Vagina (tissue), 2 donors: Measurements from ENCODE around the gene ZIC5. TPM values are rescaled to one million over a fixed set of nuclear protein-coding genes. Genes with fewer than 3 reads are reported as not detected.
A peak's percentile ranks its signal among the peaks of the same experiment; 100 is the strongest.

Source experiments
- DNase-seq, 2 donors: peaks; one replicate each; pipeline ENCODE4 v3.0.0-alpha.2; 2017; ENCODE audit errors: extremely low spot score in 2 of 2
- H3K27ac ChIP-seq: fragments of 200-600 bp; sonication (generic); one replicate; pipeline ENCODE4 v1.5.1; 2019
- H3K27me3 ChIP-seq: fragments of 200-600 bp; sonication (generic); one replicate; pipeline ENCODE4 v1.5.1; 2019
- H3K36me3 ChIP-seq, 2 donors: fragments of 200-600 bp; sonication (generic); one replicate each; pipeline ENCODE4 v1.5.1; 2017 to 2019
- H3K4me1 ChIP-seq: fragments of 200-600 bp; sonication (generic); one replicate; pipeline ENCODE4 v1.5.1; 2019
- H3K4me3 ChIP-seq, 2 donors: fragments of 200-600 bp; sonication (generic); 1 replicate in 1 of 2; 2 replicates in 1 of 2; pipeline ENCODE4 v1.5.1; 2016 to 2019
- H3K9me3 ChIP-seq: fragments of 200-600 bp; sonication (generic); one replicate; pipeline ENCODE4 v1.5.1; 2019
- POLR2A ChIP-seq, 2 donors: fragments of 450-650 bp; IDR thresholded peaks; one replicate each; pipeline ENCODE4 v1.6.1; 2017; ENCODE audit warnings: antibody characterized with exemption in 2 of 2, mild to moderate bottlenecking in 2 of 2, moderate library complexity in 2 of 2
- POLR2AphosphoS5 ChIP-seq, 2 donors: sonication (generic); formaldehyde crosslinking; IDR thresholded peaks; one replicate each; pipeline ENCODE4 v1.9.0; 2017; ENCODE audit warnings: antibody characterized with exemption in 2 of 2, mild to moderate bottlenecking in 2 of 2, low read depth in 1 of 2; ENCODE audit not compliant: insufficient read depth in 1 of 2
- intact Hi-C: fragments of 100-400 bp; cut with DNase I; formaldehyde crosslinking; loops from one replicate; pipeline ENCODE4 v1.15.1; 2023
- total RNA-seq: library from RNA; depleted of rRNA; stranded (reverse); fragments of >200 nt; gene quantifications from one replicate; pipeline ENCODE4 v1.2.3, GENCODE V29; 2016
- TF ChIP-seq, protein P1 (sequence below), 3 experiments: fragments of 450-650 bp in 2 of 3; fragments of 200-600 bp in 1 of 3; sonication (generic) in 1 of 3; IDR thresholded peaks; one replicate each; pipeline ENCODE4 v1.5.1; 2017 to 2019; ENCODE audit warnings: antibody characterized with exemption in 3 of 3, mild to moderate bottlenecking in 2 of 3, moderate library complexity in 2 of 3

The ZIC5 gene
- total RNA-seq, 1 donor from 2014 or later, result not detected

DNA sequence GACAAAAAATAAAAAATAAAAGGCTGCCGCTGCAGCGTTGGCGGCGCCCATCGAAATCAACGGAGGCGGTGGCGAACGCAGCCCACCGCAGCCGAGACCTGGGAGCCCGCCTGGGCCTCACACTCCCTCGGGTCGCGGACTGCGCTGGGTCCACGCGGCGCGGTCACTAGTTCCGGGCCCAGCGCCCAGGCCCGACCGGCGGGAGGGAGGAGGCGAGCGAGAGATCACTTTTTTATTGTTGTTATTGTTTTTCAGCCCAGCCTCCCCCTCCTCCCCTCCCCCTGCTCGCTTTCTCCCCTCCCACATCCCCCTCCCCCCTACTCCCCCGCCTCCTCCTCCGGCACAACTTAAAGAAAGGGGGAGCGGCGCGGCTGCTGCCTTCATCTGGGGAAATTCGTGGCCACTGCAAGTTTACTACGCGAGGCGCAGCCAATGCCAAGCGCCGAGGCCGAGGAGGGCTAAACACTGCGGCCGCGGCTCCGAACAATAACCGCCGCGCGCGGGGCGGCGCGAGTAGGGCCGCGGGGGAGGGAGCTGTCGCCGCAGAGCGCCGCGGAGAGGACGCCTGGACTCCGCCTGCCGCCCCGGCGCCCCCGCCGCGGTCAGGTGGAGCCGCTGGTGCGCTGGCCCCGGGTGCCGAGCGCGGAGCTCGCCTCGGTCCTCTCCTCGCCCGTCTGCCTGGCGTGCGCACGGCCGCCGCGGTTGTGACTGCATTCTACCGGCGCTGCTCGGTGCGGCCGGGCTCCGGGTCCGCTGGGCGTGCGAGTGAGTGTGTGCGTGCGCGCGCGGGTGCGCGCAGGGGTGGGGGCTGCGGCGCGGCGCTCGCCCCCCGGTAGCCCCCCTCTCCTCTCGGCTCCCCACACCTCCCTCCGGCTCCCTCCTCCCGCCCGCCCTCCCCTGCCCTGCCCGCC is 9.5 kb upstream of the ZIC5 start:
- Histone ChIP-seq H3K9me3 (no peaks in the 10 kb centered on the region), H3K36me3 (no peaks in the 10 kb centered on the region), H3K4me3 (peak overlapping the region; percentile 46 to 49), H3K27me3 (peaks cover 59% of the 10 kb centered on the region), H3K4me1 (peaks cover 21% of the 10 kb centered on the region), H3K27ac (no peak overlapping the region)
- intact Hi-C loops, result no loop called here
- DNase-seq, result peak in 1 of 2 donors; percentile 18
- TF ChIP-seq, protein P1, sequence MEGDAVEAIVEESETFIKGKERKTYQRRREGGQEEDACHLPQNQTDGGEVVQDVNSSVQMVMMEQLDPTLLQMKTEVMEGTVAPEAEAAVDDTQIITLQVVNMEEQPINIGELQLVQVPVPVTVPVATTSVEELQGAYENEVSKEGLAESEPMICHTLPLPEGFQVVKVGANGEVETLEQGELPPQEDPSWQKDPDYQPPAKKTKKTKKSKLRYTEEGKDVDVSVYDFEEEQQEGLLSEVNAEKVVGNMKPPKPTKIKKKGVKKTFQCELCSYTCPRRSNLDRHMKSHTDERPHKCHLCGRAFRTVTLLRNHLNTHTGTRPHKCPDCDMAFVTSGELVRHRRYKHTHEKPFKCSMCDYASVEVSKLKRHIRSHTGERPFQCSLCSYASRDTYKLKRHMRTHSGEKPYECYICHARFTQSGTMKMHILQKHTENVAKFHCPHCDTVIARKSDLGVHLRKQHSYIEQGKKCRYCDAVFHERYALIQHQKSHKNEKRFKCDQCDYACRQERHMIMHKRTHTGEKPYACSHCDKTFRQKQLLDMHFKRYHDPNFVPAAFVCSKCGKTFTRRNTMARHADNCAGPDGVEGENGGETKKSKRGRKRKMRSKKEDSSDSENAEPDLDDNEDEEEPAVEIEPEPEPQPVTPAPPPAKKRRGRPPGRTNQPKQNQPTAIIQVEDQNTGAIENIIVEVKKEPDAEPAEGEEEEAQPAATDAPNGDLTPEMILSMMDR (IDR thresholded peaks at IDR 0.05), result no peak
- TF ChIP-seq POLR2AphosphoS5 (IDR thresholded peaks at IDR 0.05; ENCODE audit: insufficient read depth in 1 of 2, low read depth in 1 of 2) (no peak), POLR2A (IDR thresholded peaks at IDR 0.05) (no peak)

DNA sequence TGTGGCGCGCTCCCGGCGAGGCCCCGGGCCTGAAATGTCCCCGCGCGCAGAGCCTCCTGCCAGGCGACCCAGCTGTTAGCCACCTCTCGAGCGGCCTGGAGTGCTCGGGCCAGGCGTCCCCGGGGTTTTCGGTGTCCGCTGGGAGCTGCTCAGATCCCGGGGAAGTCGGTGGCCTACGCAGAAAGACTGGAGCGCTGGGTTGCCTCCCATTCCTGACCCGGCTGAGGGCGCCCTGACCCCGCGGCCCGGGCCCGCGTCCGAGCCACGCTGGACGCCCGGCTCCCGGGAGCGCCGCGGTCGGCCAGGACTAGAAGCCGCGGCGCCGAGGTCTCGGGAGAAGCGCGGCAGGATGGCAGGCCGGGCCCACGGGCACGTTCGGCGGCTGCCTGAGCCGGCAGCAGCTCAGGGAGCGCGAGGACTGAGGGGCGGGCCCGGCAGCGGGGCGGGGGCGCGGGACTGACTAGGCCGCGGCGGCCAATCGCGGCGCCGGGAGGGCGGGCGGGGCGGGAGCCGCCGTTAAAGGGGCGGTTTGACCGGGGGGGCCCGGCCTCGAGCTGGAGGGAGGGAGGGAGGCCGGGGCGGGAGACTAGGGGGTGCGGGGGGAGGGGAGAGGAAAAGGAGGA is 8.7 kb upstream of the ZIC5 start:
- TF ChIP-seq, protein P1 (IDR thresholded peaks at IDR 0.05), result no peak
- TF ChIP-seq POLR2A (IDR thresholded peaks at IDR 0.05), result no peak
- TF ChIP-seq POLR2AphosphoS5 (IDR thresholded peaks at IDR 0.05; ENCODE audit: insufficient read depth in 1 of 2, low read depth in 1 of 2), result no peak
- Histone ChIP-seq H3K4me3 (peak overlapping the region; percentile 46 to 49), H3K36me3 (no peaks in the 10 kb centered on the region), H3K9me3 (no peaks in the 10 kb centered on the region), H3K4me1 (peaks cover 21% of the 10 kb centered on the region), H3K27me3 (peaks cover 67% of the 10 kb centered on the region), H3K27ac (no peak overlapping the region)
- intact Hi-C loops, result no loop called here
- no peak for DNase-seq

DNA sequence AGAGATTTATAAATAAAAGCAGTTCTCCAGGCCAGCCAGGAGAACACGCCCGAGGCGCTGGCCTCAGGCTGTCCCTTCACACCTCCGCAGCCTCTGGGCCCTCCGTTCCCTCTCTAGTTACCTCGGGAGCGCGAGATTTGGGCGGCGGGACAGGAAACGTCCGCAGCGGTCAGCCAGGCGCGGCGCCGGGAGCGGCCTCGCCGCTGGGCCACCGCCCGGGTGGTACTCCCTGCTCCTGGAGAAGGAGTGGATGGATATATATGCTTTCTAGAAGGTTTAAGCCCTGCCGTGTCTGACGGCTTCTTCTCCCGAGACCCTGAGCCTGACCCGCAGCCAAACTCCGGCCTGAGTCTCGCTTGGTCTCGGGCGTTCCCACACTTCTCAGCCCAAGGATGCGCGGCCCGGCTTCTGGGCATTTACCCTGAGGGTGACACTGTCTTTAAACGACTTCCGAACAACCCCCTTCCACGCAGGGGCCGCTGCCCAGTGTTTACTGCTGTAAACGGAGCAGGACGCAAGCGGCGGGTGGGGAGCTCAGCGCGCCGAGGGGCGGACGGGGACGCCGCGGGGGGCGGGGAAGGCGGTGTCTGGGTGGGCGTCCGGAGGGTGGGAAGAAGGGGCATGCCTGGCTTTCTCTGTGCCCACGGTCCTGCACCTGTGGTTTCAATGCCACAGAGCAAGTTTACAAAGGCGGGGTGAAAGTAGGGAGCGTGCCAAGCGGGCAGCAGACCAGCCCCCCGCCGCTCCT is 8.1 kb upstream of the ZIC5 start:
- Histone ChIP-seq H3K4me1 (peaks cover 21% of the 10 kb centered on the region), H3K9me3 (no peaks in the 10 kb centered on the region), H3K27ac (no peak overlapping the region), H3K36me3 (no peaks in the 10 kb centered on the region), H3K4me3 (peak overlapping the region; percentile 46 to 49), H3K27me3 (peaks cover 68% of the 10 kb centered on the region)
- intact Hi-C loops, result loop anchor here (10.0 kb wide), 1 partner anchor 695 kb away; the partner anchor contains the start of gene TMTC4
- TF ChIP-seq POLR2A (IDR thresholded peaks at IDR 0.05), result no peak
- TF ChIP-seq, protein P1 (IDR thresholded peaks at IDR 0.05), result no peak
- no peak for TF ChIP-seq POLR2AphosphoS5 (IDR thresholded peaks at IDR 0.05; ENCODE audit: insufficient read depth in 1 of 2, low read depth in 1 of 2)
- peak in 1 of 2 donors; percentile 89 for DNase-seq

DNA sequence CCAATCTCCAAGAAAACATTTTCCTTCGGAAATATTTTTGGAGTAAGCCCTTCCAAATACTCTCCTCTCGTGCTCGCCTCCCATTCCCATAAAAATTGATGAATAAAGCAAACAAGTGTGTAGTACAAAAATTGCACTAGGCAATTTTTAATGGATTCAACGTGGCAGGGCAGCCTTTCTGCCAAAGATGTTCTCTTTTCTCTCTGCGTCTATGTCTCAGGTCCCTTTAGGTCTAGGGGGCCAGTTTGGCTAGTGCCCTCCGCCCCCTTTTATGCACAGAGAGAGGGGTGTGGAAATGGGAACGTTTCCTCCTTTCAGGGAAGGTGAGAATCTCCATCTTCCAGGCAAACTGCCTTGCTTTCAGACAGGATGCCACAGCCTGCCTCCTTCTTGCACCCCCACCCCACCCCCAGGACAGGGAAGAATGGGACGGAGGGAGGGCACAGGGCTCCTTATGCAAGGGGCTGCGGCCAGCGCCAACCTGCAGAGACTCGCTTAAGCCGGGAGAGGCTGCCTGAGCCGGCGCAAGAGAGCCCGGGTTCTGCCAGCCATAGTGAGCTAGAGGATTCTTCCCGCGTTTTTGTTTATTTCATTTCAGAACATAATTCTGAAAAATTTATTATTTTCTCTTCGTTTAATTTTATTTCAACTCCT is 7.4 kb upstream of the ZIC5 start:
- H3K27ac ChIP-seq, result no peak overlapping the region
- no peak for DNase-seq
- TF ChIP-seq, protein P1 (IDR thresholded peaks at IDR 0.05), result no peak
- TF ChIP-seq POLR2AphosphoS5 (IDR thresholded peaks at IDR 0.05; ENCODE audit: insufficient read depth in 1 of 2, low read depth in 1 of 2), result no peak
- no peak for TF ChIP-seq POLR2A (IDR thresholded peaks at IDR 0.05)
- H3K36me3 ChIP-seq, result no peaks in the 10 kb centered on the region
- H3K27me3 ChIP-seq, result peaks cover 68% of the 10 kb centered on the region
- intact Hi-C loops, result loop anchor here (10.0 kb wide), 1 partner anchor 696 kb away; the partner anchor contains the start of gene TMTC4
- no peak overlapping the region for H3K4me3 ChIP-seq
- H3K4me1 ChIP-seq, result peaks cover 21% of the 10 kb centered on the region
- no peaks in the 10 kb centered on the region for H3K9me3 ChIP-seq
